Astrocyte of the hippocampus (primary cell): ENCODE results near the gene CNTRL.
"Not testable (repeated sequence)": the region's sequence is repeated elsewhere in the genome, so short reads cannot be mapped to it uniquely, and the experiment has no call there.

Experiments used
- DNase-seq: peaks from one replicate; pipeline ENCODE4 v3.0.0; 2011; ENCODE audit warnings: low read depth, low spot score

Gene CNTRL

DNA sequence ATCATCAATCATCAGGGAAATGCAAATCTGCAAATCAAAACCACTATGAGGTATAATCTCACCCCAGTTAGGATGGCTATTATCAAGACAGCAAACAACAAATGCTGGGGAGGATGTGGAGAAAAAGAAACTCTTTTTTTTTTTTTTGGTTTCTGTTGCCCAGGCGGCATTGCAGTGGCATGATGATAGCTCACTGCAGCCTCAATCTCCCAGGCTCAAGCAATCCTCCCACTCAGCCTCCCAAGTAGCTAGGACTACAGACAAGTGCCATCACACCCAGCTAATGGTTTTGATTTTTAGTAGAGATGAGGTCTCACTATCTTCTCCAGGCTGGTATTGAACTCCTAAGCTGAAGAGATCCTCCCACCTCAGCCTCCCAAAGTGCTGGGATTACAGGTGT lies 5.4 kb upstream of the CNTRL start:
- no peak for DNase-seq

GRCh38 chr9:121071370-121071755 lies 3.4 kb upstream of the CNTRL start:
- no peak for DNase-seq

DNA sequence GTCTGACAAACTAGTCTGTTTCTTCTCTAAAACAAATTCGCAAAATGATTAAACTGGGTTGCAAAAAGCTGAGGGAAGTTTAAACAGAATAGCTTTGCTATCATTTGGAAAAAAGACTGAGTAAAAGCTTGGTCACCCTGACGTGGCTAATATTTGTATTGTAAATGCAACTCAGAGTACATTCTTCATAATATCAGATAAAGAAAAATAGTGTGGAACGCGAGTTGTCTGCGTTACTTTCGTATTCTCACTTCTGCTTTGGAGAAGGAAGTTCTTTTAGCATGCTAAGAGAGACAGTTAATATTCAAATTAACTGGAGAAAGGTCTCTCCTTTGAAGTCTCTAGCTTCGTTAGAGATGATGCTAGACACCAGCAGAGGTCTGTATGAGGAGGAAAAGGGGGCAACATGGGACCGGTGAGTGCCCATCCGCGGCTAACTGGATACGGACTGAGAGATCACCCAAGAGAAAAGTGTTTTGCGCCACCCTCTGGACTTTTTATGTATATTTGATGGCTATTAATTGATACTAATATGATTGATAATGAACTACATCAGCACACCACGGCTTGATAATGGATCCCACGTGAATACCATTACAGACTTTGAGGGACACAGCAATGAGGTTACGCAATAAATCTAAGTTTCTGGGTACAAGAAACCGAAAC lies 2.9 kb upstream of the CNTRL start:
- peak; percentile 20 for DNase-seq

- DNase-seq, result peak; percentile 23
Measured at GRCh38 chr9:121073038-121073437, 1.7 kb upstream of the CNTRL start.

GRCh38 chr9:121075251-121076036 lies 689 bp downstream of the CNTRL start:
- DNase-seq, result no peak

GRCh38 chr9:121082075-121082474 lies 7.3 kb downstream of the CNTRL start:
- DNase-seq, result no peak

DNA sequence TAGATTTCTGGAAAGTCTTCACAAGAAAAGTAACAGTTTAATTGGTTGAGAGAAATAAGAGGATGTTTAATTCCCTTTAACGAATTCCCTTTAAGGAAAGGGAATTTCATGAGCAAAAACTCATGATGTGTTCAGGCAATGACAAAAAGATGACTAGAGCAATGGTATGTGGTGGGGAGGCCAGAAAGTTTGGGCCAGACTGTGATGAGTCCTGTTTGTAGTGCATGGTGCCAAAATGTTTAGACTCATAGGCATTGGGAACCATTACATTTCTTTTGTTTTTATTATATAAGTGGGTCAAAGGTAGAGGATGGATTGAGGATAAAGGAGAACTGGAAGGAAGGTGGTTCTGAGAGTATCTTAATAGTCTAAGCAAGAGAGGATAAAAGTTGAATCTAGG lies 10.9 kb downstream of the CNTRL start:
- DNase-seq, result no peak

- no peak for DNase-seq
Measured at GRCh38 chr9:121088576-121088975, 13.8 kb downstream of the CNTRL start.

DNA sequence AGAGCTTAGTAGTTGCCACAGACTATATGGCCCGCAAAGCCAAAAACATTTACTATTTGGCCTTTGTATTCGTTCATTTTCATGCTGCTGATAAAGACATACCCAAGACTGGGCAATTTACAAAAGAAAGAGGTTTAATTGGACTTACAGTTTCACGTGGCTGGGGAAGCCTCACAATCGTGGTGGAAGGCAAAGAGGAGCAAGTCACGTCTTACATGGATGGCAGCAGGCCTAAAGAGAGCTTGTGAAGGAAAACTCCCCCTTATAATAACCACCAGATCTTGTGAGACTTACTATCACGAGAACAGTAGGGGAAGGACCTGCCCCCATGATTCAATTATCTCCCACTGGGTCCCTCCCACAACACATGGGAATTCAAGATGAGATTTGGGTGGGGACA lies 16.0 kb downstream of the CNTRL start:
- not testable (repeated sequence) for DNase-seq

DNA sequence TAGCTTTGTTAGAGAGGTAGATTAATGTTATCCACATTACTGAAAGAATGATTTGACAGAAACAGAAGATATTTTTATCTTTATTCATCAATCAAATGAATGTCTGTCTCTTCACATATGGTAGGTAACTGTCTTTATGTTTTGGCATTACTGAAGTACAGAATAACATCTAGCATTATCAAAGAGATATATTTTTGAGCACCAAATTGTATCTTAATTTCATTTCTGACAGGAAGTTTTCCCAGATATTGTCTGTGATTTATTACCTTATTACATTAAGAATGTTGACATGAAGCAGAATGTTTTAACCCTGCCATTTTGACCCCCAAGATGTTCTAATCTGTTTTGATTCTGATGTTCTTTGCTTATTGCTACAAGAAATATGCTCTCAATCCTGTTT lies 20.3 kb downstream of the CNTRL start:
- no peak for DNase-seq

- no peak for DNase-seq
Measured at GRCh38 chr9:121098567-121099198, 23.9 kb downstream of the CNTRL start.

DNA sequence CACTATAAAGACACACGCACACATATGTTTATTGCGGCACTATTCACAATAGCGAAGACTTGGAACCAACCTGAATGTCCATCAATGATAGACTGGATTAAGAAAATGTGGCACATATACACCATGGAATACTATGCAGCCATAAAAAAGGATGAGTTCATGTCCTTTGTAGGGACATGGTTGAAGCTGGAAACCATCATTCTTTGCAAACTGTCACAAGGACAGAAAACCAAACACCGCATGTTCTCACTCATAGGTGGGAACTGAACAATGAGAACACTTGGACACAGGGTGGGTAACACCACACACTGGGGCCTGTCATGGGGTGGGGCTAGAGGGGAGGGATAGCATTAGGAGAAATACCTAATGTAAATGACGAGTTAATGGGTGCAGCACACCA lies 29.3 kb downstream of the CNTRL start:
- not testable (repeated sequence) for DNase-seq

DNA sequence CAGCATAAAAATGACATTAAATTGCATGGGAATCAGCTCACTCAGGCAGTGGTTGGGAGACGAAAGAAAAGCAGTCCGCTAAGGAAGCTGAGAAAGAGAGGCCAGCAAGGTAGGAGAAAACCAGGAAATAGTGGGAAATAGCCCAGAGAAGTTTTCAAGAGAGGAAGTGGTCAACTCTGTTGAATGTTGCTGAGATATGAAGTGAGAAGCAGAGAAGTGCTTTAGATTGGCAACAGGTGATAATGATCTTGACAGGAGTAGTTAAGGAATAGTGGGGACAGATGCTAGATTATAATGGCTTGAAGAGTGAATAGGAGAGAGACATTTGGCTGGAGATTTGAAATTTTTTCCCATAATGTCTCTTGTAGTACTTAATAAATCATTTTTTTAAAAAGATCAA lies 30.8 kb downstream of the CNTRL start:
- no peak for DNase-seq

DNA sequence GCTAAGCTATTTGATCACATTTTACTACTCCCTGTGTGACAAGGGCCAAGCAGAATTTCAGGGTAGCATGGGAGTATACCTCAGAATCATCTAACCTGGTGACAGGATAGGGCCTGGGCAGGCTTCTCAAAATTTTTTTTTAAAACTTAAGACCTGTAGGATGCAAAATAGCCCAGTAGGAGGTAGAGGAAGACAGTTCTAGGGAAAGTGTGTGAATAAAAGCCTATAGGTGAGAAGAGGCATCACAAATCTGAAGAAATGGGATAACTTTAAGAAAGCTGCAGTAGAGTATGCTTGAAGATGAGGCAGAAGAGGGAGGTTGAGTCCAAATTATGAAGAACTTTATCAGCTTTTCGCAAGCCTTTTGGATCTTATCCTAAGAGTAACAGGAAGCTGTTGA lies 32.3 kb downstream of the CNTRL start:
- no peak for DNase-seq

DNA sequence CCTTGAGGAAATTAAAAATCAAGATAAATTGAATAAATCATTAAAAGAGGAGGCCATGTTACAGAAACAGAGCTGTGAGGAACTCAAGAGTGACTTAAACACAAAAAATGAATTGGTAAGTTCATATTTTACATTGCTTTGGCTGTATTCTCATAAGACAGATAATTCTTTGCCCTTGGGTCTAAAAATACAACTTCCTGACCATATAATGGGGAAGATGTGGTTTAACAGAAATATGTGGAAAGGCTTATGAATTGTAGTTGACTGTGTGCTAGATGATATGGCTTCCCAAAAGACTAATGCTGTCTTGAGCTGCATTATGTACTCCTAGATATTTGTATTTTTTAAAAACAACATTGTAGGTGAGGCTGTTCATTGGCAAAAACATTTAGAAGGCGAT lies 33.1 kb downstream of the CNTRL start:
- DNase-seq, result no peak

DNA sequence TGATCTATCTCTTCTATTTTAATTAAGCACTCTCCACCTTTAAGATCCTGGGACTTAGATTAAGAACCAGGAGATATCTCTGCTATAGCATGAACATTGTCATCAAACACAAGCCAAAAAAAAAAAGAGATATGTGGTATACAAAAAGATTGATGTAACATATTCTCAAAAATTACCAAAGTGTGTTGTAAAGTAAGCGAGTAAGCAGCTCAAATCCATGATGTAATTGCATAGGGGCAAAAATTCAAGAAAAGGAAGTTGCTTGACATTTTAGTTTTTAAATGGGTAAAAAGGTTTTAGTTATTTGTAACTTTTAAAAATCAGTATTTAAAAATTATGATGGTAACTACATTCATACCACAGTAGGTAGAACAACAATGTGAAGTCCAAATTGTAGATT lies 40.7 kb downstream of the CNTRL start:
- no peak for DNase-seq

GRCh38 chr9:121118266-121118665 lies 43.5 kb downstream of the CNTRL start:
- DNase-seq, result no peak

GRCh38 chr9:121120386-121120785 lies 45.6 kb downstream of the CNTRL start:
- no peak for DNase-seq

GRCh38 chr9:121121582-121122087 lies 46.9 kb downstream of the CNTRL start:
- peak; percentile 98 for DNase-seq

DNA sequence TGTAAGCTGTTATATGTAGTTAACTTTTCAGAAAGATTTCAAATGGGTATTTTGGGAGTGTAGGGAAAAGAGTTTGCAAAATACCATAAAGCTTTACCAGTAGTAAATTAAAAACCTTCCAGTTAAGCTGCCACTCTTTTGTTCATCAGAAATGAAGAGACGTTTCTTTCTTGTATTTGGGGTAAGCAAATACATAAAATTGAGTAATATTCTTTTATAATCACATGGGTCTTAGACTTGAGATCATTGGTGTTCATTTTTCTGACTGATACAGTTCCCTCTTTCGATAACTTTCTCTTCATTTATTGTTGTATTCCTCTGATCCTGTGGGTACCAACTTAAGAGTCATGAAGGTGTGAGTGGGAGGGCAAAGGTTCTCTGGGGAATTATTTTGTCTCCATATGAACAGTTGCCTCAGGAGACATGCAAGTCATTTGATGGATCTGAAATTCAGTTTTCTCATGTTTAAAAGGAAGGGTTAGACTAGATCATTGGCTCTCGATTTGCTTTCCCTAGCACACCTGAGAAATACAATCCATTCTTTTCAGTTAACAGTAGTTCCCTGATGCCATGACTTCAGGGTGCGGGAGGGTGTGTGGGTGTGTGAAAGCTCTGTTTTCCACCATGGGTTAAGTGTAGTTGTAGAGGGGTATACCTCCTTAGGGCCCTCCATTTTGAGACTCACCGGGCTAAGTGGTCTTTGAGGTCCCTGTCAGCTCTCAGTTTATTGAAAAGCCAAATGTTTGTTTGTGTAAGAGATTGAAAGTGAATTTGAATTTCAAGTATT lies 47.7 kb downstream of the CNTRL start:
- peak; percentile 6 for DNase-seq

- peak; percentile 6 for DNase-seq
Measured at GRCh38 chr9:121123816-121124535, 49.2 kb downstream of the CNTRL start.
